Hepatic stellate cell (primary cell): Measurements from ENCODE around the gene ZNF3.

ENCODE experiments used
- DNase-seq: peaks from one replicate; pipeline ENCODE4 v3.0.0; 2011; ENCODE audit warnings: low spot score

The ZNF3 gene

GRCh38 chr7:100109521-100110163 lies 28.1 kb upstream of the ZNF3 start:
- DNase-seq: no peak

- DNase-seq: no peak
Measured at GRCh38 chr7:100107890-100108289, 26.4 kb upstream of the ZNF3 start.

- no peak for DNase-seq
Measured at GRCh38 chr7:100107125-100107737, 25.7 kb upstream of the ZNF3 start.

GRCh38 chr7:100106633-100107032 lies 25.1 kb upstream of the ZNF3 start:
- no peak for DNase-seq

- no peak for DNase-seq
Measured at GRCh38 chr7:100105534-100105933, 24.0 kb upstream of the ZNF3 start.

- peak; percentile 97 for DNase-seq
Measured at GRCh38 chr7:100102950-100103840, 21.7 kb upstream of the ZNF3 start.

- DNase-seq: peak; percentile 99
Measured at GRCh38 chr7:100101016-100101862, 19.7 kb upstream of the ZNF3 start, which contains the start of the genes AP4M1 and MCM7. Gene AP4M1 (plus strand): TSS chr7:100101643. CDS start chr7:100101715, 72 bp downstream. Gene MCM7 (minus strand): TSS chr7:100101397. CDS start chr7:100101294, 103 bp downstream.

GRCh38 chr7:100100420-100101015 lies 19.0 kb upstream of the ZNF3 start:
- peak; percentile 97 for DNase-seq

GRCh38 chr7:100099452-100099851 lies 17.9 kb upstream of the ZNF3 start:
- DNase-seq: no peak

GRCh38 chr7:100098913-100099312 lies 17.4 kb upstream of the ZNF3 start:
- no peak for DNase-seq

GRCh38 chr7:100095704-100096103 lies 14.2 kb upstream of the ZNF3 start:
- no peak for DNase-seq

- DNase-seq: no peak
Measured at GRCh38 chr7:100095289-100095688, 13.8 kb upstream of the ZNF3 start.

- DNase-seq: no peak
Measured at GRCh38 chr7:100093925-100094486, 12.5 kb upstream of the ZNF3 start.

- DNase-seq: no peak
Measured at GRCh38 chr7:100093498-100093897, 12.0 kb upstream of the ZNF3 start.

- no peak for DNase-seq
Measured at GRCh38 chr7:100093054-100093453, 11.5 kb upstream of the ZNF3 start.

GRCh38 chr7:100091411-100092181 lies 10.1 kb upstream of the ZNF3 start:
- DNase-seq: no peak

GRCh38 chr7:100090527-100091410 lies 9.2 kb upstream of the ZNF3 start:
- no peak for DNase-seq

GRCh38 chr7:100089458-100090196 lies 8.1 kb upstream of the ZNF3 start:
- no peak for DNase-seq
